ENCODE measurements around the gene ARID5B. TPM values are rescaled to one million over a fixed set of nuclear protein-coding genes. Genes with fewer than 3 reads are reported as not detected.

ARID5B gene
- total RNA-seq, 1 donor from 2014 or later, result 51.4 TPM

DNA sequence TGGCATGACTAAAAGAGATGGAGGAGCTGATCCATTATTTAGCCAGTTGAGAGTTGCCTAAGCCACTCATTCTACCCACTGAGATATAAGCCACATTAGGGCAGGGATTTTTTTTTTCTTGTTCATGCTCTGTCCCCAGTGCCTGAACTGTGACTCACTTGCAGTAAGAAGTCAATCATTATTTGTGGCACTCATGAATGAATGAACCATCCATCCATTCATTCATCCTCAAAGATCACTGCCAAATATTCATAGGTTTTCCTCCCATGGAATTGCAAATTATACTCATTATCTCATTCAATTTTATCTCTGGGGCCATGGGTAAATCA lies 22.8 kb upstream of the ARID5B start:
- Mint-ChIP-seq H3K27me3 (ENCODE audit: low read depth) (no peaks in the 10 kb centered on the region), H3K36me3 (no peaks in the 10 kb centered on the region), H3K9me3 (peaks cover 10% of the 10 kb centered on the region), H3K27ac (no peak overlapping the region), H3K4me1 (peaks cover 23% of the 10 kb centered on the region), H3K4me3 (no peak overlapping the region)
- TF ChIP-seq, protein P1, sequence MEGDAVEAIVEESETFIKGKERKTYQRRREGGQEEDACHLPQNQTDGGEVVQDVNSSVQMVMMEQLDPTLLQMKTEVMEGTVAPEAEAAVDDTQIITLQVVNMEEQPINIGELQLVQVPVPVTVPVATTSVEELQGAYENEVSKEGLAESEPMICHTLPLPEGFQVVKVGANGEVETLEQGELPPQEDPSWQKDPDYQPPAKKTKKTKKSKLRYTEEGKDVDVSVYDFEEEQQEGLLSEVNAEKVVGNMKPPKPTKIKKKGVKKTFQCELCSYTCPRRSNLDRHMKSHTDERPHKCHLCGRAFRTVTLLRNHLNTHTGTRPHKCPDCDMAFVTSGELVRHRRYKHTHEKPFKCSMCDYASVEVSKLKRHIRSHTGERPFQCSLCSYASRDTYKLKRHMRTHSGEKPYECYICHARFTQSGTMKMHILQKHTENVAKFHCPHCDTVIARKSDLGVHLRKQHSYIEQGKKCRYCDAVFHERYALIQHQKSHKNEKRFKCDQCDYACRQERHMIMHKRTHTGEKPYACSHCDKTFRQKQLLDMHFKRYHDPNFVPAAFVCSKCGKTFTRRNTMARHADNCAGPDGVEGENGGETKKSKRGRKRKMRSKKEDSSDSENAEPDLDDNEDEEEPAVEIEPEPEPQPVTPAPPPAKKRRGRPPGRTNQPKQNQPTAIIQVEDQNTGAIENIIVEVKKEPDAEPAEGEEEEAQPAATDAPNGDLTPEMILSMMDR (IDR thresholded peaks at IDR 0.05; ENCODE audit: unreplicated experiment), result no peak
- DNase-seq (ENCODE audit: low spot score in 2 of 2, unreplicated experiment in 2 of 2), result no peak

DNA sequence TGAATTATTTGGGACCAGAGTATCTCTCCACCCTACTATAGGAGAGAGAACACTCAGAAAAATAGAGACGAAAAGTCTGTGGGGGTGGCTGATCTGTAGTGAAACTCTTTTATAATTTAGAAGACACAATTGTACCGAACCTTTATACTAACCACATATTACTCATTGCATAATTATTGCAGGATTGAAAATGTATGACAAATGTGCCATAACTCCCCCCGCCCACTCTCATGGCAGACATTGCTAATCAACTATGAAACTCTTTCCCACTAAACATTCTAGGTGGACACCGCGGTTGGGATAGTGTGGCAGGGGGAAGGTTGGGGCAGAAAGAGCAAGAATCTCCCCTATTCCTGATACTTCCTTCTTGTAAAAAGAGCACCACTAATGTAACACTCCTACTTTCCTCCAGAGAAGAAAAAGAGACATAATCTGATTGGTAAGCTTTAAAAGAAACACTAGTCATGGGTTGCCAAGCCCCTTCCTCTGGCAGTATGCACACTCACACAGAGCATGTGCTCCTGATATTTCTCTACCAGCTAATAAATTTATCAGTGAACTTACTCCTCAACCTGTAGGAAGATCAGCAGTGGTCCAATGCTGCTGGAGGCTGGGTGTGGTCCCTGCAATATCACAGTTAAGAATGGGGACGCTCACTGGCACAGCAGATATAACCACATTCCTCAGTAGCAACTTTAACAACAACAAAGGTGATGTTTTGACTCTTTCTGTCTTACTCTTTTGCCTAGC lies 18.7 kb upstream of the ARID5B start:
- H3K4me3 Mint-ChIP-seq, result no peak overlapping the region
- no peaks in the 10 kb centered on the region for H3K27me3 Mint-ChIP-seq (ENCODE audit: low read depth)
- peaks cover 3% of the 10 kb centered on the region for H3K9me3 Mint-ChIP-seq
- H3K4me1 Mint-ChIP-seq, result peaks cover 13% of the 10 kb centered on the region
- DNase-seq (ENCODE audit: low spot score in 2 of 2, unreplicated experiment in 2 of 2), result no peak
- TF ChIP-seq, protein P1 (IDR thresholded peaks at IDR 0.05; ENCODE audit: unreplicated experiment), result no peak
- H3K27ac Mint-ChIP-seq, result no peak overlapping the region
- no peaks in the 10 kb centered on the region for H3K36me3 Mint-ChIP-seq

DNA sequence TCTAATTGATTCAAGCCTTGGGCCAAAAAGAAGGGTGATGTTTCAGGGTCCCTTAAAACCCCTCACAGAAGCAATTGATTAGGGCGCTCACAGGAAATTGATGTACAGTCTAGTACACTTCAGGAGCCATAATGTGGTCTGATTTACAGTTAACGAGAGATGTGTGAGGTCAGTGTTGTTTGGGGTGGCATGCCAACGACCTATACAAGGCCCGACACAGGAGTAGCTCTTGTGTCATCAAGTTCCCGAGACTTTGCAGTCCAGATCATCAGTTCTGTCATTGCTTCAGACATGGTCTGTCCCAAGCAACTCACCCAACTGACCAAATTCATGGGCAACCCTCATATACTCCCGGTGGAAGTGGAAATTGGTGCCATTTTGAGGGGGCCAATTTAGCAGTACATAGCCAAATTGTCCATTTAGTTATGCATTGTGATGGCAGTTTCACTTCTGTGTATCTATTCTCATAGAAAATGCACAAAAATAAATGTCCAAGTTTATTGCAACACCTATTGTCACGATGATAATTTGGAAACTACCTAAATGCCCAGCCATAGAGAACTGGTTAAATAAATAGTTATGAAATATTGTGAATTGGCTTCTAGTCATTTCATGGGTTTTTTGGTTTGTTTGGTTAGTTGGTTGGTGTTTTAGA lies 18.0 kb upstream of the ARID5B start:
- Mint-ChIP-seq H3K27ac (no peak overlapping the region), H3K4me1 (peaks cover 6% of the 10 kb centered on the region), H3K4me3 (no peak overlapping the region), H3K27me3 (ENCODE audit: low read depth) (no peaks in the 10 kb centered on the region), H3K36me3 (no peaks in the 10 kb centered on the region), H3K9me3 (peaks cover 3% of the 10 kb centered on the region)
- no peak for DNase-seq (ENCODE audit: low spot score in 2 of 2, unreplicated experiment in 2 of 2)
- TF ChIP-seq, protein P1 (IDR thresholded peaks at IDR 0.05; ENCODE audit: unreplicated experiment), result no peak

DNA sequence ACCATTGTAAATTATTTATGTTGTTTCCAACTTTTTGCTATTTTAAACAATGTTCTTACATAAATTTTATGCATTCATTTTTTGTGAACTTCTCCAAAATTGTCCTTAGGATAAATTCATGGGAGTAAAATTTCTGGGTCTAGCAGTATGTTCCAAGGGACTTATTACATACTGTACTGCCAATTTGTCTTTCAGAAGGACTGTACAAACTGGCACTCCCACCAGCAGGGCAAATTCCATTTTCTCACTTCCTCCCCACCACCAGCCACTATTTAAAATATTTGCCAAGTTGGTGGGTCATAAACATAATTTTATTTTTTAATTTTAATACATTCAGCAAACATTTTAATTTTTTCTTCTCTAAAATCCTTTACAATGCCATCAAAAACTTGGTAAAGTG lies 13.7 kb upstream of the ARID5B start:
- Mint-ChIP-seq H3K36me3 (no peaks in the 10 kb centered on the region), H3K4me1 (no peaks in the 10 kb centered on the region), H3K9me3 (peaks cover 3% of the 10 kb centered on the region), H3K27ac (no peak overlapping the region), H3K4me3 (no peak overlapping the region), H3K27me3 (ENCODE audit: low read depth) (no peaks in the 10 kb centered on the region)
- TF ChIP-seq, protein P1 (IDR thresholded peaks at IDR 0.05; ENCODE audit: unreplicated experiment), result no peak
- DNase-seq (ENCODE audit: low spot score in 2 of 2, unreplicated experiment in 2 of 2), result no peak

DNA sequence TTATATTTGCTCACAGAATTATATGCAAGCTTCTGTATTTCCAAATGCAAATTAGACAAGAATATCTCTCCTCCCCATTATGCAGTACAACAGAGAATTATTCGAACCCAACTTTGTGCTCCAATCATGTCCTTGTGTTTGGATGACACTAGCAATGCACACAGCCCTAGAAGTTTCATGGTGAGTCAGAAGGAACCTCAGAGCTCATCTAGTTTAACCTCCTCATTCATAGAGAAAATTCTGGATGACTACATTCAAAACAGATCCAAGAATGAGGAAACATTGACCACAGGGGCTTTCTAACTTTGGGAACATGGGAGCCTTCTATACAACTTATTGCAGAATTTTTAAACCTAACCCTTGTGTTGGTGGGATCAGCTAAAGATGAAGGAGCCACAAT lies 12.8 kb upstream of the ARID5B start:
- TF ChIP-seq, protein P1 (IDR thresholded peaks at IDR 0.05; ENCODE audit: unreplicated experiment), result no peak
- DNase-seq (ENCODE audit: low spot score in 2 of 2, unreplicated experiment in 2 of 2), result no peak
- no peak overlapping the region for H3K27ac Mint-ChIP-seq
- H3K27me3 Mint-ChIP-seq (ENCODE audit: low read depth), result no peaks in the 10 kb centered on the region
- no peaks in the 10 kb centered on the region for H3K4me1 Mint-ChIP-seq
- no peak overlapping the region for H3K4me3 Mint-ChIP-seq
- H3K36me3 Mint-ChIP-seq, result no peaks in the 10 kb centered on the region
- H3K9me3 Mint-ChIP-seq, result peaks cover 3% of the 10 kb centered on the region
